Subcutaneous adipose tissue (tissue), 4 donors: ENCODE data around the gene PITPNM1. TPM values are rescaled to one million over a fixed set of nuclear protein-coding genes. Genes with fewer than 3 reads are reported as not detected.

Experiments used
- CTCF ChIP-seq: fragments of 450-650 bp; IDR thresholded peaks from one replicate; pipeline ENCODE4 v1.5.1; 2016; ENCODE audit warnings: low read depth, mild to moderate bottlenecking, control low read depth, antibody characterized with exemption, moderate library complexity
- small RNA-seq: library from RNA; depleted of rRNA; stranded (forward); fragments of <200 nt; gene quantifications from one replicate; pipeline ENCODE3, GENCODE V24; 2016
- total RNA-seq, 4 donors: library from RNA; depleted of rRNA; stranded (reverse); fragments of >200 nt; gene quantifications; one replicate each; pipeline ENCODE4 v1.1.0, GENCODE V29; 2016

PITPNM1 gene
- total RNA-seq, 4 donors from 2014 or later = 9.2 to 14.9 (median 11.9) TPM

GRCh38 chr11:67449116-67449844 is 55.9 kb downstream of the PITPNM1 start:
- no peak for TF ChIP-seq CTCF

DNA sequence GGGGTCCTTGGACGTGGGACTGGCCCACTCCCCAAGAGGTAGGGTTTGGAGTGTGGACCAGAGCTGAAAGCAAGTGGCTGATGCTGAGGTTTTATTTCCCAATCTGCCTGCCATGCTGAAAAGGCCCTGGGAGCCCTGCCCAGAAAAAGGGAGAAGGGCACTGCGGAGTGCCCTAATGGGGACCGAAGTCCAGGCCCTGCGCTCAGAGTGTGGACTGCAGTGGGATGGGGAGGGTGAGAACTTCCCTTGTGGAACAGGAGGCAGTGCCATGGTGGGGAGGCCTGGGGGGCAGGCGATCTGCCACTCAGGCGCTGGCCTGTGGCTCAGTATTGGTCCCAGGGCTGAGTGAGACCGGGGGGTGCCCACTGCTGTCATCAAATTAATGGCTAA is 56.9 kb downstream of the PITPNM1 start:
- no peak for TF ChIP-seq CTCF

- no peak for TF ChIP-seq CTCF
Observed at GRCh38 chr11:67445515-67445914, 59.6 kb downstream of the PITPNM1 start.

DNA sequence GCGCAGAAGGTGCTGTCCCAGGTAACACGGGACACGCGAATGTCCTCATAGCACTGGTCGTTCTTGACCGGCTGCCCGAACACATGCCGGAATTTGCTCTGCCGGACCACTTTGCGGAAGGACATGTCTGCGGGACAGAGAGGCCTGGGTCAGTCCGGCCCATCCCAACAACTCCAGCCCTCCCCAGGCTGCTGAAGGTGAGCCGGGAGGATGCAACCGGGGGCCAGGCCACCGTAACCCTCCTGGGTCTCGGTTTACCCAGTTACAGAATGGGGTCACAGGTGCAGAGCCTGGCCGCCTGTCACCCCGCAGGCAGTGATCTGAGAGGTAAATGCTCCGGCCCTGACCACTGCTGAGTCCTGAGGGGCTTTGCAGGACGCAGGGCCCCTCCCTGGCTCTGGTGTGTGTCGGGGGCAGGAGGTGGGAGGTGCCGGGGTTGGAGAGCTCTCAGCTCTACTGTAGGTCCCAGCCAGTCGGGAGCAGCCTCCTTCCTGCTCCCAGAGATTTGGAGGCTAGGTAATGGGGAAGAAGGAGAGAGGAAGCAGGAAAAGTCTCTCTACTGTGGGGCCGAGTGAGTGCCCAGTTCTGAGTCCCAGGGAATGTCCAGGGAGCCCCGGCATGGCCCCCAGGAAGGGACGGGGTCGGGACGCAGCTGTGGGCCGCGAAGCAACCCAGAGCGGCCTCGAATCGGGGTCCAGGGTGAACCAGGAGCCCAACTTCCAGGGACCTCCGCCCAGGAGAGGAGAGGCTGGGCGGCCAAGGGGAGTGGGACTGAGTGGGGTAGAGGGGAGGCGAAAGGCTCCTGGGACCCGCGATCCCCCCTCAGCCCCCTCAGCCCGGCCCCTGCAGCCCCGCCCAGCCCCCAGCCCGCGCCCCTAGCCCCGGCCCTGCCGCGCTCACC is 62.4 kb downstream of the PITPNM1 start:
- no peak for TF ChIP-seq CTCF

Small RNA genes within 50 kb of the gene (small RNA-seq; reads per million reads assigned to genes)
- not detected for gene MIR6752

Other genes with a start within 250 kb of the PITPNM1 start
- 10 to 100 TPM; 39.8 to 72.5 (median 47.8) TPM for gene GRK2, start 238.9 kb downstream of the PITPNM1 start, total RNA-seq
- 10 to 100 TPM; 12.4 to 43.7 (median 31.4) TPM for gene ANKRD13D, start 216.1 kb downstream of the PITPNM1 start, total RNA-seq
- 10 to 100 TPM; 11.9 to 43.2 (median 37.2) TPM for gene SSH3, start 201.8 kb downstream of the PITPNM1 start, total RNA-seq
- 100 to 1,000 TPM in 3 of 4 donors, 10 to 100 TPM in 1; 29.2 to 127 (median 113) TPM for gene POLD4, start 151.8 kb downstream of the PITPNM1 start, total RNA-seq
- 1 to 10 TPM; 1.1 to 4.1 (median 3.8) TPM for gene CLCF1, start 131.8 kb downstream of the PITPNM1 start, total RNA-seq
- gene RAD9A, start 113.4 kb downstream of the PITPNM1 start, total RNA-seq = 10 to 100 TPM in 1 of 4 donors, 1 to 10 TPM in 3; 5.2 to 11.7 (median 7.8) TPM
- 100 to 1,000 TPM in 1 of 4 donors, 10 to 100 TPM in 3; 60.8 to 110 (median 64.9) TPM for gene PPP1CA, start 103.5 kb downstream of the PITPNM1 start, total RNA-seq
- gene TBC1D10C, start 101.3 kb downstream of the PITPNM1 start, total RNA-seq = 1 to 10 TPM; 1.7 to 9.3 (median 3.1) TPM
- under 1 TPM in 3 of 4 donors, not detected in 1; 0.17 to 0.38 (median 0.22) TPM for gene CARNS1, start 89.7 kb downstream of the PITPNM1 start, total RNA-seq
- gene RPS6KB2, start 76.9 kb downstream of the PITPNM1 start, total RNA-seq = 10 to 100 TPM; 22.2 to 35.4 (median 27.0) TPM
- 1 to 10 TPM; 1.7 to 6.7 (median 3.5) TPM for gene PTPRCAP, start 67.7 kb downstream of the PITPNM1 start, total RNA-seq
- 10 to 100 TPM; 30.7 to 95.4 (median 70.7) TPM for gene CORO1B, start 61.9 kb downstream of the PITPNM1 start, total RNA-seq
- gene GPR152, start 52.6 kb downstream of the PITPNM1 start, total RNA-seq = not detected
- gene CABP4, start 50.0 kb downstream of the PITPNM1 start, total RNA-seq = 1 to 10 TPM; 1.1 to 5.1 (median 1.8) TPM
- gene TMEM134, start 36.1 kb downstream of the PITPNM1 start, total RNA-seq = 10 to 100 TPM; 21.4 to 85.5 (median 36.2) TPM
- gene AIP, start 22.3 kb downstream of the PITPNM1 start, total RNA-seq = 10 to 100 TPM; 48.6 to 77.3 (median 64.9) TPM
- 10 to 100 TPM; 21.2 to 33.2 (median 23.5) TPM for gene CDK2AP2, start 2.8 kb upstream of the PITPNM1 start, total RNA-seq
- not detected for gene CABP2, start 18.1 kb upstream of the PITPNM1 start, total RNA-seq
- 100 to 1,000 TPM; 399 to 826 (median 474) TPM for gene GSTP1, start 78.4 kb upstream of the PITPNM1 start, total RNA-seq
- 100 to 1,000 TPM; 148 to 403 (median 197) TPM for gene NDUFV1, start 101.6 kb upstream of the PITPNM1 start, total RNA-seq
- 10 to 100 TPM in 2 of 4 donors, 1 to 10 TPM in 2; 6.2 to 23.7 (median 9.6) TPM for gene NUDT8, start 124.6 kb upstream of the PITPNM1 start, total RNA-seq
- gene TBX10, start 134.4 kb upstream of the PITPNM1 start, total RNA-seq = not detected
- gene ACY3, start 145.4 kb upstream of the PITPNM1 start, total RNA-seq = not detected
- not detected for gene ALDH3B2, start 169.3 kb upstream of the PITPNM1 start, total RNA-seq